CD4-positive, alpha-beta T cell treated with Interleukin-6 for 4 hours (primary cell): ENCODE results near the gene SETDB2.

Experiments used
- DNase-seq: peaks from one replicate; pipeline ENCODE4 v3.0.0-alpha.2; 2020; ENCODE audit warnings: mixed read lengths

Gene SETDB2, protein sequence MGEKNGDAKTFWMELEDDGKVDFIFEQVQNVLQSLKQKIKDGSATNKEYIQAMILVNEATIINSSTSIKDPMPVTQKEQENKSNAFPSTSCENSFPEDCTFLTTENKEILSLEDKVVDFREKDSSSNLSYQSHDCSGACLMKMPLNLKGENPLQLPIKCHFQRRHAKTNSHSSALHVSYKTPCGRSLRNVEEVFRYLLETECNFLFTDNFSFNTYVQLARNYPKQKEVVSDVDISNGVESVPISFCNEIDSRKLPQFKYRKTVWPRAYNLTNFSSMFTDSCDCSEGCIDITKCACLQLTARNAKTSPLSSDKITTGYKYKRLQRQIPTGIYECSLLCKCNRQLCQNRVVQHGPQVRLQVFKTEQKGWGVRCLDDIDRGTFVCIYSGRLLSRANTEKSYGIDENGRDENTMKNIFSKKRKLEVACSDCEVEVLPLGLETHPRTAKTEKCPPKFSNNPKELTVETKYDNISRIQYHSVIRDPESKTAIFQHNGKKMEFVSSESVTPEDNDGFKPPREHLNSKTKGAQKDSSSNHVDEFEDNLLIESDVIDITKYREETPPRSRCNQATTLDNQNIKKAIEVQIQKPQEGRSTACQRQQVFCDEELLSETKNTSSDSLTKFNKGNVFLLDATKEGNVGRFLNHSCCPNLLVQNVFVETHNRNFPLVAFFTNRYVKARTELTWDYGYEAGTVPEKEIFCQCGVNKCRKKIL

GRCh38 chr13:49443704-49444523 lies at the start of gene SETDB2, which contains the start of gene CAB39L:
TSS of gene SETDB2 (plus strand) at chr13:49444274. CDS start at chr13:49451894, 7,620 bp downstream.
TSS of gene CAB39L (minus strand) at chr13:49444064. CDS start at chr13:49382910, 61,154 bp downstream.
- DNase-seq = peak; percentile 99

- DNase-seq = no peak
Observed at GRCh38 chr13:49395451-49395865, 48.6 kb upstream of the SETDB2 start.

- no peak for DNase-seq
Observed at GRCh38 chr13:49395878-49396380, 48.1 kb upstream of the SETDB2 start.

DNA sequence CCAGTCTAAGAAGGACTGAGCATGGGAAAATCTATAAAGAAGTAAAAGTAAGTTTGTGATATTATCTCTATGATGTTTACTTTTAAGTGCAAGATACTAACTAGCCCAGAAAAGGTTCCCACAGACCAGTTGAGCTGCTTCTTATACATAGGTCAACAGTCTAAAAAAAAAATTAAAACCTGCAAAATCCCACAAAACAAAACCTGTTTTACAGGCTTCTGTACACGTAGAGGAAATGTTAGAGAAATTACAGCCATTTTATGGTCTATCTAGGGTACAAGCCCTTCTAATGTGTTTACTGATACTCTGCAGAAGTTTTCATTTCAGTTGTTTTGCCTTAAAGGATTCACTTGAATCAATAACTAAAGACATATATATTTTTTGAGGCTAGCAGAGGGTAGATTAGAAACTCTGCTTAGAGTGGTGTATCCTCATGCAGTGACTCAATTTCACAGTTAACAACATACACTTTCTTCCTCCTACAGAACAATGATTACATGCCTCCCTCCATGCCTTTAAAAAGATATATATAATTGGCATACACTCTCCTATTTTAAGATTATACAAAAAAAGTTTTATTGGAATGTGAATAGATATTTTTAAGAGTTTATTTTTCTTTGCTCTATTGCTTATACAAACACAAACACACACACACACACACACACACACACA lies 44.1 kb upstream of the SETDB2 start:
- DNase-seq = no peak

DNA sequence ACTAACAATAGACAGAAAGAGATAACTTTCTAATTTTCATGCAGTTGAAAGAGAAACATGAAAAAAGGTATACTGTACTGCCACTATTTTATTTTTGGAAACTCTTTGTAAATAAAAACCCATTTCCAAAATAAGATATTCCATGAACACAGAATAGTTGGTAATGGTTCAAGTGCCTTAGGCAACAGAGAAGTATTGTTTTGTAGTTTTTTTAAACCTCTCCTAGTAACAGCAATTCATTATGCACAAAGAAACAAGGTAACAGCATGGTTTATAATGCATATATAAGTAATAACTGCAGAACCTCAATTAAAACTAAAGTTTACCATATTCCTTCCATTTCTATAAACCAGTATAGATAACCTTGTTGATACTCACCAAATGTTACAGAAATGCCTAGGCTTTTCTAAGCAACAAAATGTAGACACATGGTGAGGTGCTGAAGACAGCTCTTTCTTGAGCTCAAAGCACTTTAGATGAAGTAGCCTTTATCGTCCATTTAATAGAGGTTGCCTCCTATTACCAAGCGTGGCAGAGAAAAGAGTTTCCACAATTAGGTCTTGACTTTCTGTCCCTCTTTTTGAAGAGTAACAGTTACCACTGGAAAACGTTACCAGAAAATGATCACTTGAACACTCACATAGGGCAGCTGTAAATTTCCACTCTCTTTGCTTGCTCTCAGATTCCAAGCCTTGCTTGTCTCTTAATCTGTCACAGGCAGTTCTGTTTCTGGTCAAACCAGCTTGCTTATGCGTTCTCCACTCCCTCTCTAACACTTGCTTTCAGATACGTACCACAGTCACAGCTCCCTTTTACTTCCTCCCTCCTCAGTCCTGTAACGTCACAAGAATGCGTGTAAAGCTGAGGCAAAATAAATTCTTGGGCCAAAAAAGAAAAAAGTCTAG lies 43.1 kb upstream of the SETDB2 start:
- no peak for DNase-seq

DNA sequence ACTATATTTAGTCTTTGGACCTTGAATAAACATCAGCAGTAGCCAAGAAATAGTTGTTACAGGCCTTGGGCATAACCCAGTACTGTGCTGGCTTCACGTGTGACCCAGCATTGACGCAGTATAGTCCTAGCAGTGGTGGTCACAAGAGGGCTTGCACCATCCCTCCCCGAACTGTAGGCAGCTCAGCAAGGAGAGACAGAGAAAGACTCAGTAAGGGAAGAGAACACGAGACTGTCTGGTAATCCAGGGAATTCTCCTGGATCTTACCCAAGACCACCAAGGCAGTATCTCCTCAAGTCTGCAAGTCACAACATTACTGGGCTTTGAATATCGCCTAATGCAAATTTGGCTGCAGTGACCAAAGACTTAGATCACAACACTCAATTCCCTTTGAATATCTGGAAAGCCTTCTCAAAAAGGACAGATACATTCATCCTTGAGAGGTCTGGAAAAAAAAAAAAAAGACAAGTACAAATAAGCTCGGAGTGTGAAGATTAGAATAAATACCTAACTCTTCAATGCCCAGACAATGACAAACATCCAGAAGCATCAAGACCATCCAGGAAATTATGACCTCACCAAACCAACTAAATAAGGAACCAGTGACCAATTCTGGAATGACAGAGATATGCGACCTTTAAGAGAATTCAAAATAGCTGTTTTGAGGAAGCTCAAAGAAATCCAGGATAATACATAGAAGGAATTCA lies 39.9 kb upstream of the SETDB2 start:
- no peak for DNase-seq

DNA sequence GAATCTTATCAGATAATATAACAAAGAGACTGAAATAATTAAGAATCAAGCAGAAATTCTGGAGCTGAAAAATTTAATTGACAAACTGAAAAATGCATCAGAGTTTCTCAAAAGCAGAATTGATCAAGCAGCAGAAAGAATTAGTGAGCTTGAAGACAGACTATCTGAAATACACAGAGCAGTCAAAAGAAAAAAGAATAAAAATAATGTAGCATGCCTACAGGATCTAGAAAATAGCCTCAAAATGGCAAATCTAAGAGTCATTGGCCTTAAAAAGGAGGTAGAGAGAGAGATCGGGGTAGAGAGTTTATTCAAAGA lies 39.4 kb upstream of the SETDB2 start:
- DNase-seq = no peak

DNA sequence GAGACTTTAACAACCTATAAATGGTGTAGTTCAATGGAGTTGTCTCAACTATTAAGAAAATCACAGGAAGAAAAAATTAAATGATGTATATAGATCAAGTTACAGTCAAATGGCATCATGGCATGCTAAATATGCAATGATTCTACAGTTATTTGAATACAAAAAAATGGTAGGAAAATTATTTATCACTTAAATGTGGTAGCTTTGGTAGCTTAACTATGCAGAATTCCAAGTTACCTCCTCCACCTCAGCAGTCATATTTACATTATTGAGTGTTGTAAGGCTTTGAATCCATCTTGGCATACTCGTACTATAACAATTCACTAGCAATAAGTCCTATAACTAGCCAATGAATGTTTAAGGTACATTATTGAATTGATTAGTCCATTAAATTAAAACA lies 37.0 kb upstream of the SETDB2 start:
- no peak for DNase-seq

GRCh38 chr13:49407936-49408335 lies 36.1 kb upstream of the SETDB2 start:
- no peak for DNase-seq

DNA sequence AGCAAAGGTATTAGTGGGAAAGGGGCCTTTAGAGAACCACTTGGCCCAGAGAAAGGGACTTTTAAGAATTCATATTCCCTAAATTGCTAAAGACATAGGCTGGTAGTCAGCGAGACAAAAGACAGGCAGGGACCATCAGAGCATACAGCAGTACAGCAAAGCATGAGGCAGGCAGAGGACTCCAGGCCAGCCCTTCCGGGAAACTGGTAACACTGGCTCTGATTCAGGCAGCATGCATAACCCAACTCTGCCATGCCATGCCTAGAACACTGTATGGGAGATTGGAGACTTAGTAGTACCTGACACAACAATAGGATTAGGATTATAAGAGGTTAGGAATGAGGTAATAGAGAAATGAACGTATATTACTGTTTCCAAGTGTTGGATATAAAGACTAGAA lies 35.1 kb upstream of the SETDB2 start:
- DNase-seq = no peak

DNA sequence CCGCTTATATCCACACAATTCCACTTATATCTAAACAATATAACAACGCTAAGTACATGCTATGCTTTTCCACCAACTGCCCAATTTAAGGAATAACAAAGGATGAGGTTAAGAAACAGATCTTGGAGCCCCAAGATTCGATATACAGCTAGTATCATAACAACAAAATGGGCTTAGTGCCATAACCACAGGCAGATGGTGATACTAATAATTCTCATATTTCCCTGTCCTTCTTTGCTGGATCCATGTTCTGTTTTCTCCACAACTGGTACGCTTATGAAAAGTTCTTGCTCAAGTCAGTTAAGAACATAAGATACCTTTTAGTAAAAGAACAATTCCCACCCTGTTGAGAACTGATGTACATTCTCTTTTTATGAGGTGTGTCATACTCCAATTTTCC lies 34.1 kb upstream of the SETDB2 start:
- DNase-seq = no peak

DNA sequence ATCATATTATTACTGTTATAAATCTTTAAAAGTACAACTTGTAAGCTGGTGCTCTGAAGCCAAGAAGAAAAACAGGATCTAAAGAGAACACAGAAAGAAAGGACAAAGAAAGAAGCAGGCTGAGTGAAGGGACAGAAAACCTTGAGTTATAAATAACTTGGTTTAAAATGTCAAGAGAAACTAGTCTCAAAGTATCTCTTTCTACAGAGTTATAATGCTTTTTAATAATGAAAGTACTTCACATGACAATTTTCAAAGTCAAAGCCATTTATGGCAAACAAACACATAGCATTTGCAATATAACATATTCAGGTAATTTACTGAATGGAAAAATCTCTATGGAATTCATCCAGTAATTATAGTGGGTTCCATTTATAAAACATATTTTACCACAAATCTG lies 33.6 kb upstream of the SETDB2 start:
- DNase-seq = no peak

DNA sequence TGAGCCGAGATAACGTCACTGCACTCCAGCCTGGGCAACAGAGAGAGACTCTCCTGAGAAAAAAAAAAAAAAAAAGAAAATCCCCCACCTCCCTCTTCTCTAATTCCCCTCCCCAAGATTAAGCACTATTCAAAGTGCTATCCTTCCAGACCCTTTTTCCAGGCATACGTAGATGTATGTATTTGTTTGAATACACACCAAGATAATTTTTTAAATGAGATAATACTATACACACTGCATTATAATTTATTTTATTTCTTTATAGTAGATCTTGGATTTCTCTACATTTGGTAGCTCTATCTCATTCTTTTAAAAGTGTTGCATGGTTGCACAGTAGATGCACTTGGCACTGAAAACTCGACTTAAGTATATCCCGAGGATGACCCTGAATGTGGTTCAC lies 32.7 kb upstream of the SETDB2 start:
- no peak for DNase-seq

GRCh38 chr13:49412749-49413148 lies 31.3 kb upstream of the SETDB2 start:
- no peak for DNase-seq

GRCh38 chr13:49417161-49417560 lies 26.9 kb upstream of the SETDB2 start:
- no peak for DNase-seq

GRCh38 chr13:49418206-49418605 lies 25.9 kb upstream of the SETDB2 start:
- no peak for DNase-seq

GRCh38 chr13:49419276-49419675 lies 24.8 kb upstream of the SETDB2 start:
- DNase-seq = no peak

DNA sequence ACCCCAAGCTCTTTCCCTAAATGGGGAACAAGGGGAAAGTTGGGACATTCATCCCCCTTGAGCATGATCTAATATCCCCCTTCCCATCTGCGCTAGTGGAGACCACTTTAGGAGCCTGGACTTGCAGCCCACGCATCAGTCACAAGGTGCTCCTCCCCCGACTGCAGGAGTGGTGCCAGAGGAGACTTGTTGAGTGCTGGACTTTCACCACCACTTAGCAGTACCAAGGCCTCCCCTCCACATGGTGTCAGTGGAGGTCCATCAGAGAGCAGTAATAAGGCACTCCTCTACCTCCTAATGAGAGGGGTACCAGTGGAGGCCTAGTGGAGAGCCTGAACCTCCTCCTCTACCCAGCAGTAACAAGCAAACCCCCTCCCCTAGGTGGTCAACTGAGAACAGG lies 22.7 kb upstream of the SETDB2 start:
- peak; percentile 37 for DNase-seq

DNA sequence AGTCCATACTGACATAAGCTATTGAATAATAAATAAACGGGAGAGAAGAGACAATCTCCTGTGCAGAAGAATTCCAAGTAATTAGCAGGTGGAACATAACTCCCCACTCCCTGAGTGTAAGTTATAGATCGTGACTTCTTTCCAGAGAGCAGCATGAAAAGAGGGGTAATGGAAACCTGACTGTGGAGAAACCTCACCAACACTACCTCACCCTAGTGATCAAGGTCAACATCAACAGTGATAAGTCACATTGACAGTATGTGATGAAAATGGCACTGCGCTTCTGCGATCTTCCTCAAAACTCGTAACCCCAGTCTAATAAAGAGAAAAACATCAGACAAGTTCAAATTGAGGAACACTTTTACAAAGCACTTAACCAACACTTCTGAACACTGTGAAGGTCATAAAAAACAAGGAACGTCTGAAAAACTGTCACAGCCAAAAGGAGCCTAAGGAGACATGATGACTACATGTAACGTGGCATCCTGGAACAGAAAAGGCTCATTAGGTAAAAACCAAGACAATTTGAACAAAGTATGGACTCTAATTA lies 20.0 kb upstream of the SETDB2 start:
- no peak for DNase-seq

GRCh38 chr13:49428041-49428763 lies 15.9 kb upstream of the SETDB2 start:
- no peak for DNase-seq
